Neural progenitor cell (in vitro differentiated cells): ENCODE measurements around the gene RILPL2. TPM values are rescaled to one million over a fixed set of nuclear protein-coding genes. Genes with fewer than 3 reads are reported as not detected.
"Not testable (repeated sequence)": the region's sequence is repeated elsewhere in the genome, so short reads cannot be mapped to it uniquely, and the experiment has no call there.

Source experiments
- DNase-seq: peaks from one replicate; pipeline ENCODE4 v3.0.0-alpha.2; 2016; ENCODE audit warnings: low spot score
- H2AFZ ChIP-seq: fragments of 200-600 bp; sonication (generic); replicated peaks from 2 replicates; pipeline ENCODE4 v1.6.1; 2016; ENCODE audit warnings: antibody characterized with exemption
- H3F3A ChIP-seq: fragments of 200-600 bp; sonication (generic); 2 replicates; pipeline ENCODE4 v1.6.1; 2016; ENCODE audit warnings: antibody characterized with exemption, low read depth
- H3K27ac ChIP-seq: fragments of 200-600 bp; sonication (generic); 2 replicates; pipeline ENCODE4 v1.5.1; 2016; ENCODE audit warnings: mild to moderate bottlenecking
- H3K27me3 ChIP-seq: fragments of 200-600 bp; sonication (generic); 2 replicates; pipeline ENCODE4 v1.6.1; 2016; ENCODE audit warnings: mild to moderate bottlenecking, moderate library complexity
- H3K36me3 ChIP-seq: fragments of 200-600 bp; sonication (generic); 2 replicates; pipeline ENCODE4 v1.5.1; 2016
- H3K4me1 ChIP-seq: fragments of 200-600 bp; sonication (generic); 2 replicates; pipeline ENCODE4 v1.6.1; 2016; ENCODE audit warnings: mixed run types
- H3K4me2 ChIP-seq: fragments of 200-600 bp; sonication (generic); 2 replicates; pipeline ENCODE4 v1.6.1; 2016
- H3K4me3 ChIP-seq: fragments of 200-600 bp; sonication (generic); 2 replicates; pipeline ENCODE4 v1.5.1; 2016
- H3K79me2 ChIP-seq: fragments of 200-600 bp; sonication (generic); 2 replicates; pipeline ENCODE4 v1.6.1; 2016; ENCODE audit warnings: low read depth
- H3K9ac ChIP-seq: fragments of 200-600 bp; sonication (generic); 2 replicates; pipeline ENCODE4 v1.6.1; 2016
- H3K9me3 ChIP-seq: fragments of 200-600 bp; sonication (generic); 2 replicates; pipeline ENCODE4 v1.5.1; 2016; ENCODE audit warnings: low read depth
- H4K20me1 ChIP-seq: fragments of 200-600 bp; sonication (generic); 2 replicates; pipeline ENCODE4 v1.6.1; 2016; ENCODE audit warnings: low read depth
- H3K27ac Mint-ChIP-seq: 3 replicates; pipeline ENCODE4 v1.8.0; 2021; ENCODE audit warnings: mixed read lengths
- H3K27me3 Mint-ChIP-seq: 2 replicates; pipeline ENCODE4 v1.8.0; 2022; ENCODE audit warnings: low read depth, mild to moderate bottlenecking, inconsistent platforms, moderate library complexity, mixed read lengths; ENCODE audit not compliant: insufficient read depth
- H3K36me3 Mint-ChIP-seq: 3 replicates; pipeline ENCODE4 v1.8.0; 2021; ENCODE audit warnings: mixed read lengths
- H3K4me1 Mint-ChIP-seq: 3 replicates; pipeline ENCODE4 v1.8.0; 2021; ENCODE audit warnings: mixed read lengths
- H3K4me3 Mint-ChIP-seq: 3 replicates; pipeline ENCODE4 v1.8.0; 2021; ENCODE audit warnings: mild to moderate bottlenecking, moderate library complexity, mixed read lengths
- H3K9me3 Mint-ChIP-seq: 3 replicates; pipeline ENCODE4 v1.8.0; 2020; ENCODE audit warnings: mixed read lengths
- CTCF ChIP-seq: fragments of 200-600 bp; sonication (generic); IDR thresholded peaks from 2 replicates; pipeline ENCODE4 v1.5.1; 2017; ENCODE audit warnings: antibody characterized with exemption, mild to moderate bottlenecking
- EZH2 ChIP-seq: fragments of 200-600 bp; sonication (generic); IDR thresholded peaks from 2 replicates; pipeline ENCODE4 v1.6.1; 2017; ENCODE audit warnings: antibody characterized with exemption, mild to moderate bottlenecking, moderate library complexity
- EZH2phosphoT487 ChIP-seq: fragments of 200-600 bp; sonication (generic); IDR thresholded peaks from 2 replicates; pipeline ENCODE4 v1.6.1; 2017; ENCODE audit warnings: antibody characterized with exemption
- total RNA-seq: library from RNA; depleted of rRNA; stranded (reverse); fragments of >200 nt; gene quantifications from 2 replicates; pipeline ENCODE4 v1.2.3, GENCODE V29; 2015; ENCODE audit warnings: low replicate concordance

RILPL2 gene
- total RNA-seq, 1 donor from 2014 or later, result 1.1 TPM

GRCh38 chr12:123388951-123389559, 47.4 kb downstream of the RILPL2 start:
- H3K79me2 ChIP-seq, result peaks cover 41% of the 10 kb centered on the region
- peaks cover 62% of the 10 kb centered on the region for H4K20me1 ChIP-seq
- H3K27me3 Mint-ChIP-seq, result peaks cover 9% of the 10 kb centered on the region
- H3K36me3 ChIP-seq, result no peaks in the 10 kb centered on the region
- no peaks in the 10 kb centered on the region for H3K9me3 Mint-ChIP-seq
- peaks cover 28% of the 10 kb centered on the region for H3K4me1 Mint-ChIP-seq
- TF ChIP-seq EZH2phosphoT487, result no peak
- no peak for TF ChIP-seq EZH2
- no peak for TF ChIP-seq CTCF
- H2AFZ ChIP-seq, result no peak overlapping the region
- DNase-seq, result no peak
- H3K4me3 ChIP-seq, result peak overlapping the region; percentile 79
- H3K27ac ChIP-seq, result no peak overlapping the region
- no peak overlapping the region for H3K4me3 Mint-ChIP-seq
- peaks cover 51% of the 10 kb centered on the region for H3K27me3 ChIP-seq
- no peak overlapping the region for H3K27ac Mint-ChIP-seq
- H3F3A ChIP-seq, result peaks cover 33% of the 10 kb centered on the region
- H3K9me3 ChIP-seq, result no peaks in the 10 kb centered on the region
- peaks cover 16% of the 10 kb centered on the region for H3K4me1 ChIP-seq
- peaks cover 14% of the 10 kb centered on the region for H3K36me3 Mint-ChIP-seq
- peak overlapping the region; percentile 80 for H3K4me2 ChIP-seq
- H3K9ac ChIP-seq, result no peak overlapping the region

- Histone ChIP-seq H3K4me3 (peak overlapping the region; percentile 67), H3K36me3 (no peaks in the 10 kb centered on the region), H3K4me2 (peak overlapping the region; percentile 98), H3F3A (peaks cover 36% of the 10 kb centered on the region), H4K20me1 (peaks cover 57% of the 10 kb centered on the region), H3K9me3 (no peaks in the 10 kb centered on the region), H3K27me3 (peaks cover 51% of the 10 kb centered on the region), H2AFZ (no peak overlapping the region), H3K79me2 (peaks cover 41% of the 10 kb centered on the region), H3K27ac (no peak overlapping the region), H3K9ac (no peak overlapping the region), H3K4me1 (peaks cover 16% of the 10 kb centered on the region)
- peaks cover 14% of the 10 kb centered on the region for H3K36me3 Mint-ChIP-seq
- H3K27ac Mint-ChIP-seq, result no peak overlapping the region
- DNase-seq, result peak; percentile 88
- peaks cover 28% of the 10 kb centered on the region for H3K4me1 Mint-ChIP-seq
- peak overlapping the region; percentile 86 for H3K4me3 Mint-ChIP-seq
- H3K27me3 Mint-ChIP-seq, result peaks cover 9% of the 10 kb centered on the region
- no peaks in the 10 kb centered on the region for H3K9me3 Mint-ChIP-seq
- TF ChIP-seq EZH2 (no peak), EZH2phosphoT487 (no peak), CTCF (peak; percentile 17)
These were observed 48.1 kb downstream of the RILPL2 start for GRCh38 chr12:123388177-123388950.

- TF ChIP-seq EZH2phosphoT487, result no peak
- TF ChIP-seq EZH2, result no peak
- no peak for TF ChIP-seq CTCF
- Mint-ChIP-seq H3K4me1 (peaks cover 28% of the 10 kb centered on the region), H3K9me3 (no peaks in the 10 kb centered on the region), H3K36me3 (peaks cover 12% of the 10 kb centered on the region), H3K27me3 (peaks cover 9% of the 10 kb centered on the region), H3K27ac (no peak overlapping the region), H3K4me3 (peak overlapping the region; percentile 86)
- H3K27ac ChIP-seq, result no peak overlapping the region
- H3K9me3 ChIP-seq, result no peaks in the 10 kb centered on the region
- H2AFZ ChIP-seq, result no peak overlapping the region
- H3K4me2 ChIP-seq, result no peak overlapping the region
- H3K27me3 ChIP-seq, result peaks cover 51% of the 10 kb centered on the region
- peaks cover 16% of the 10 kb centered on the region for H3K4me1 ChIP-seq
- H3K9ac ChIP-seq, result no peak overlapping the region
- H3K4me3 ChIP-seq, result peak overlapping the region; percentile 67
- peaks cover 43% of the 10 kb centered on the region for H3F3A ChIP-seq
- H4K20me1 ChIP-seq, result peaks cover 55% of the 10 kb centered on the region
- peaks cover 41% of the 10 kb centered on the region for H3K79me2 ChIP-seq
- DNase-seq, result no peak
- H3K36me3 ChIP-seq, result no peaks in the 10 kb centered on the region
These were observed 48.8 kb downstream of the RILPL2 start for GRCh38 chr12:123387508-123388176.

GRCh38 chr12:123385536-123385935, 50.9 kb downstream of the RILPL2 start:
- Histone ChIP-seq H4K20me1 (peaks cover 34% of the 10 kb centered on the region), H3K79me2 (peaks cover 32% of the 10 kb centered on the region), H3F3A (peaks cover 48% of the 10 kb centered on the region), H3K4me1 (peaks cover 14% of the 10 kb centered on the region), H3K27me3 (peaks cover 46% of the 10 kb centered on the region)
- Mint-ChIP-seq H3K4me3 (peak overlapping the region; percentile 95), H3K4me1 (peaks cover 27% of the 10 kb centered on the region)
- not testable (repeated sequence) for H3K36me3 ChIP-seq, H3K27ac Mint-ChIP-seq, DNase-seq, H3K27me3 Mint-ChIP-seq, H2AFZ ChIP-seq, H3K9me3 ChIP-seq, H3K36me3 Mint-ChIP-seq, H3K4me2 ChIP-seq, H3K27ac ChIP-seq, H3K9me3 Mint-ChIP-seq, H3K9ac ChIP-seq, H3K4me3 ChIP-seq
